AG08395 (cell line): ENCODE measurements around the gene UTP25.
A peak's percentile ranks its signal among the peaks of the same experiment; 100 is the strongest.

Experiments
- DNase-seq: peaks from one replicate; pipeline ENCODE4 v3.0.0; 2012; ENCODE audit warnings: mixed read lengths, low spot score

UTP25 gene

GRCh38 chr1:209839875-209840546, 12.2 kb downstream of the UTP25 start:
- DNase-seq: peak; percentile 96

GRCh38 chr1:209840611-209841010, 12.8 kb downstream of the UTP25 start:
- DNase-seq: no peak

- DNase-seq: no peak
Observed at GRCh38 chr1:209844695-209845407, 17.1 kb downstream of the UTP25 start.

- no peak for DNase-seq
Observed at GRCh38 chr1:209845408-209845725, 17.6 kb downstream of the UTP25 start.

GRCh38 chr1:209849388-209849787, 21.6 kb downstream of the UTP25 start:
- no peak for DNase-seq

GRCh38 chr1:209850342-209850979, 22.7 kb downstream of the UTP25 start:
- peak; percentile 60 for DNase-seq

- DNase-seq: no peak
Observed at GRCh38 chr1:209853676-209854075, 25.9 kb downstream of the UTP25 start.

GRCh38 chr1:209854196-209854595, 26.4 kb downstream of the UTP25 start:
- DNase-seq: no peak

GRCh38 chr1:209855006-209855405, 27.2 kb downstream of the UTP25 start:
- DNase-seq: no peak

- DNase-seq: no peak
Observed at GRCh38 chr1:209855623-209856022, 27.9 kb downstream of the UTP25 start.

- DNase-seq: no peak
Observed at GRCh38 chr1:209858561-209859103, 30.9 kb downstream of the UTP25 start.

GRCh38 chr1:209860293-209860881, 32.6 kb downstream of the UTP25 start:
- peak; percentile 81 for DNase-seq

- DNase-seq: no peak
Observed at GRCh38 chr1:209861242-209861641, 33.5 kb downstream of the UTP25 start.

- DNase-seq: no peak
Observed at GRCh38 chr1:209862391-209863356, 34.9 kb downstream of the UTP25 start.

GRCh38 chr1:209863766-209864485, 36.2 kb downstream of the UTP25 start:
- DNase-seq: no peak

- DNase-seq: no peak
Observed at GRCh38 chr1:209866201-209866600, 38.4 kb downstream of the UTP25 start.

GRCh38 chr1:209869291-209870149, 41.7 kb downstream of the UTP25 start:
- no peak for DNase-seq

GRCh38 chr1:209870151-209870831, 42.5 kb downstream of the UTP25 start:
- no peak for DNase-seq

- no peak for DNase-seq
Observed at GRCh38 chr1:209871006-209871405, 43.2 kb downstream of the UTP25 start.
